ENCODE data around the gene FBXW8. TPM values are rescaled to one million over a fixed set of nuclear protein-coding genes. Genes with fewer than 3 reads are reported as not detected.

The FBXW8 gene
- total RNA-seq, 1 experiment from 2014 or later: 24.2 TPM

- TF ChIP-seq, protein P1, sequence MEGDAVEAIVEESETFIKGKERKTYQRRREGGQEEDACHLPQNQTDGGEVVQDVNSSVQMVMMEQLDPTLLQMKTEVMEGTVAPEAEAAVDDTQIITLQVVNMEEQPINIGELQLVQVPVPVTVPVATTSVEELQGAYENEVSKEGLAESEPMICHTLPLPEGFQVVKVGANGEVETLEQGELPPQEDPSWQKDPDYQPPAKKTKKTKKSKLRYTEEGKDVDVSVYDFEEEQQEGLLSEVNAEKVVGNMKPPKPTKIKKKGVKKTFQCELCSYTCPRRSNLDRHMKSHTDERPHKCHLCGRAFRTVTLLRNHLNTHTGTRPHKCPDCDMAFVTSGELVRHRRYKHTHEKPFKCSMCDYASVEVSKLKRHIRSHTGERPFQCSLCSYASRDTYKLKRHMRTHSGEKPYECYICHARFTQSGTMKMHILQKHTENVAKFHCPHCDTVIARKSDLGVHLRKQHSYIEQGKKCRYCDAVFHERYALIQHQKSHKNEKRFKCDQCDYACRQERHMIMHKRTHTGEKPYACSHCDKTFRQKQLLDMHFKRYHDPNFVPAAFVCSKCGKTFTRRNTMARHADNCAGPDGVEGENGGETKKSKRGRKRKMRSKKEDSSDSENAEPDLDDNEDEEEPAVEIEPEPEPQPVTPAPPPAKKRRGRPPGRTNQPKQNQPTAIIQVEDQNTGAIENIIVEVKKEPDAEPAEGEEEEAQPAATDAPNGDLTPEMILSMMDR (IDR thresholded peaks at IDR 0.05; ENCODE audit: unreplicated experiment): no peak
- Mint-ChIP-seq H3K27me3 (ENCODE audit: insufficient read depth, unreplicated experiment) (no peaks in the 10 kb centered on the region), H3K9me3 (ENCODE audit: unreplicated experiment) (no peaks in the 10 kb centered on the region), H3K36me3 (ENCODE audit: insufficient read depth, unreplicated experiment) (no peaks in the 10 kb centered on the region), H3K4me3 (ENCODE audit: unreplicated experiment) (no peak overlapping the region), H3K4me1 (ENCODE audit: insufficient read depth, unreplicated experiment) (no peaks in the 10 kb centered on the region), H3K27ac (ENCODE audit: low read depth, unreplicated experiment) (no peak overlapping the region)
- no TSS peak for BruUV-seq (replicated peaks)
- ChIA-PET CTCF (no interaction called here), POLR2A (no interaction called here)
- intact Hi-C loops (cut with micrococcal nuclease): no loop called here
- no peak for DNase-seq (ENCODE audit: unreplicated experiment)
These were observed 131.6 kb downstream of the FBXW8 start for GRCh38 chr12:117042171-117042842.

DNA sequence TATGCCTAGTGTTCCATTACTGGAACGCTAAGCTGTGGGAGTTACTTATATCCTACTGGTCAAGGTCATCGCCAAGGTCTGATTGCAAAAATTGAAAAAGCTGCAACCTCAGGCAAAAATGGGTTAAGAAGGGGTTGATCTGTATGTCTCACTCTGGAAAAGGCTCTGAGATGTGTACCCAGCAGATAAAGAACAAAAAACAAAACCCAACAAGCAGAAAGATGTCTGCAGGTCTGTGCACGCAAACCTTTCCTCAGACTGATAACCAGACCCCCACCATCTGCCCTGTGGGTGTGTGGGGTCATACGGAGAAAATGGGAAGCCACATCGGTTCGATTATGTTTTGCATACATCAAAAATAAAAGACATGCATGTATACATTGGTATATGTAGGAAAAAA, 132.1 kb downstream of the FBXW8 start:
- ChIA-PET CTCF (no interaction called here), POLR2A (no interaction called here)
- Mint-ChIP-seq H3K4me3 (ENCODE audit: unreplicated experiment) (no peak overlapping the region), H3K9me3 (ENCODE audit: unreplicated experiment) (no peaks in the 10 kb centered on the region), H3K27ac (ENCODE audit: low read depth, unreplicated experiment) (no peak overlapping the region), H3K36me3 (ENCODE audit: insufficient read depth, unreplicated experiment) (no peaks in the 10 kb centered on the region), H3K27me3 (ENCODE audit: insufficient read depth, unreplicated experiment) (no peaks in the 10 kb centered on the region), H3K4me1 (ENCODE audit: insufficient read depth, unreplicated experiment) (no peaks in the 10 kb centered on the region)
- intact Hi-C loops (cut with micrococcal nuclease): no loop called here
- TF ChIP-seq, protein P1 (IDR thresholded peaks at IDR 0.05; ENCODE audit: unreplicated experiment): no peak
- BruUV-seq (replicated peaks): no TSS peak
- no peak for DNase-seq (ENCODE audit: unreplicated experiment)

DNA sequence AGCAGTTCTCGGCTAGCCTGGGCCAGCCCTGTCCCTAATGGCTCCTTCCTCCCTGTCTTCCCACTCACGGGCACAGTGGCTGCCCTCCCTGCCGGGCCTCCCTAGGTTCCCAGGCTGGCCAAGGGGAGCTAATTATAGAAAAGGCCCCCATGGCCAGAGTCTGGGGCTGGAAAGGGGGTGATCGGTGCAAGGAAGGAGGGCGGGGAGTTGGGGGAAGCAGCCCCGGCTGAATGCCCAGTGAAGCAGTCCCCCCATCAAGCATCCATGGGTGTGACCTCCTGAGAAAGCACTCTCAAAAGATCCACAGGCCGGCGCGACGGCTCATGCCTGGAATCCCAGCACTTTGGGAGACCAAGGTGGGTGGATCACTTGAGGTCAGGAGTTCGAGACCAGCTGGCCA, 133.6 kb downstream of the FBXW8 start:
- Mint-ChIP-seq H3K4me1 (ENCODE audit: insufficient read depth, unreplicated experiment) (no peaks in the 10 kb centered on the region), H3K9me3 (ENCODE audit: unreplicated experiment) (no peaks in the 10 kb centered on the region), H3K36me3 (ENCODE audit: insufficient read depth, unreplicated experiment) (no peaks in the 10 kb centered on the region), H3K27ac (ENCODE audit: low read depth, unreplicated experiment) (no peak overlapping the region), H3K27me3 (ENCODE audit: insufficient read depth, unreplicated experiment) (no peaks in the 10 kb centered on the region), H3K4me3 (ENCODE audit: unreplicated experiment) (no peak overlapping the region)
- TF ChIP-seq, protein P1 (IDR thresholded peaks at IDR 0.05; ENCODE audit: unreplicated experiment): no peak
- DNase-seq (ENCODE audit: unreplicated experiment): no peak
- BruUV-seq (replicated peaks): no TSS peak
- ChIA-PET CTCF (interaction anchor here (0.7 kb wide), 1 partner anchor 75 kb away, joined by 3 read pairs; no protein-coding TSS in a partner anchor), POLR2A (interaction anchor here (0.6 kb wide), 1 partner anchor 9 kb away, joined by 3 read pairs; no protein-coding TSS in a partner anchor)
- intact Hi-C loops (cut with micrococcal nuclease): no loop called here

DNA sequence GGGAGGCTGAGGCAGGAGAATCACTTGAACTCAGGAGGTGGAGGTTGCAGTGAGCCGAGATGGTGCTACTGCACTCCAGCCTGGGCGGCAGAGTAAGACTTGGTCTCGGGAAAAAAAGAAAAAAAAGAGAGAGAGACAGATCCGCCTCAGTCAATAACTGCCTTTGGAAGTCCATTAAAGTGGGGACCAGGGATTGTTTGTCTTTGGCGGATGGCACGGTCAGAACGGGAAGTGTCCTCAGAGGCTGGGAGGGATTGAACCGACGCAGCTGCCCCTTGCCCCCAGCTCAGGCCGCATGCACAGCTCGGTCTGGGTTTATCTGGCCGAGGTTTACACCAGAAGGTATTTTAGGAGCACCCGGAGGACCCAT, 134.0 kb downstream of the FBXW8 start:
- ChIA-PET POLR2A (no interaction called here), CTCF (interaction anchor here (0.7 kb wide), 1 partner anchor 74 kb away, joined by 3 read pairs; no protein-coding TSS in a partner anchor)
- Mint-ChIP-seq H3K27ac (ENCODE audit: low read depth, unreplicated experiment) (no peak overlapping the region), H3K27me3 (ENCODE audit: insufficient read depth, unreplicated experiment) (no peaks in the 10 kb centered on the region), H3K4me3 (ENCODE audit: unreplicated experiment) (no peak overlapping the region), H3K4me1 (ENCODE audit: insufficient read depth, unreplicated experiment) (no peaks in the 10 kb centered on the region), H3K9me3 (ENCODE audit: unreplicated experiment) (no peaks in the 10 kb centered on the region), H3K36me3 (ENCODE audit: insufficient read depth, unreplicated experiment) (no peaks in the 10 kb centered on the region)
- TF ChIP-seq, protein P1 (IDR thresholded peaks at IDR 0.05; ENCODE audit: unreplicated experiment): no peak
- intact Hi-C loops (cut with micrococcal nuclease): no loop called here
- no peak for DNase-seq (ENCODE audit: unreplicated experiment)
- BruUV-seq (replicated peaks): no TSS peak

All from MCF 10A (cell line).